Activated CD4-positive, alpha-beta T cell treated with anti-CD3 and anti-CD28 coated beads for 4 hours (primary cell): ENCODE data around the gene SERINC5.
"Not testable (repeated sequence)": the region's sequence is repeated elsewhere in the genome, so short reads cannot be mapped to it uniquely, and the experiment has no call there.

Experiments used
- DNase-seq, 2 donors: peaks; one replicate each; pipeline ENCODE4 v3.0.0-alpha.2; 2020

Gene SERINC5

DNA sequence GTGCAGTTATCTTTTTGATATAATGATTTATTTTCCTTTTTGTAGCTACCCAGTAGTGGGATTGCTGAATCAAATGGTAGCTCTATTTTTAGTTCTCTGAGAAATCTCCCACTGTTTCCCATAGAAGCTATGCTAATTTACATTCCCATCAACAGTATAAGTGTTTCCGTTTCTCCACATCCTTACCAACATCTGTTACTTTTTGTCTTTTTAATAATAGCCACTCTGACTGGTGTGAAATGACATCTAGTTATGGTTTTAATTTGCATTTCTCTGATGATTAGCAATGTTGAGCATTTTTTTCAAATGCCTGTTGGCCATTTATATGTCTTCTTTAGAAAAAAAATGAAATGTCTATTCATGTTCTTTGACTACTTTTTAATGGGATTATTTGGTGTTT is 94.7 kb downstream of the SERINC5 start:
- no peak for DNase-seq

DNA sequence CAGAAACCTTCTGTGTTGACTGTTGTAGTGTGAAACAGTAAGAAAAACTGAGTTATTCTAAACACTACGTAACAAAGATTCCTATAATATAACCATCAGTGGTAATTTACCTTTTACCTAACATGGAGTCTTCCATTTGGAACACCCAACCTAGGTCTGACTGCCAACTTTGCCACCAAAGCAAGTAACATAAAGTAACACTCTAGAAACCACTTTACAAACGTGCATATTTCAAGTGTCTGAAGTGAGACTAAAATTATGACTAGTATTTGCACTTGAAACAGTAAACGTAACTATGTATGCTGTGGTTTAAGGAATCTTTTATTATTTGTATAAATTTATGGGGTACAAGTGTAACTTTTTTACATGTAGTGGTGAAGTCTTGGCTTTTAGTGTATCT is 95.6 kb downstream of the SERINC5 start:
- no peak for DNase-seq

DNA sequence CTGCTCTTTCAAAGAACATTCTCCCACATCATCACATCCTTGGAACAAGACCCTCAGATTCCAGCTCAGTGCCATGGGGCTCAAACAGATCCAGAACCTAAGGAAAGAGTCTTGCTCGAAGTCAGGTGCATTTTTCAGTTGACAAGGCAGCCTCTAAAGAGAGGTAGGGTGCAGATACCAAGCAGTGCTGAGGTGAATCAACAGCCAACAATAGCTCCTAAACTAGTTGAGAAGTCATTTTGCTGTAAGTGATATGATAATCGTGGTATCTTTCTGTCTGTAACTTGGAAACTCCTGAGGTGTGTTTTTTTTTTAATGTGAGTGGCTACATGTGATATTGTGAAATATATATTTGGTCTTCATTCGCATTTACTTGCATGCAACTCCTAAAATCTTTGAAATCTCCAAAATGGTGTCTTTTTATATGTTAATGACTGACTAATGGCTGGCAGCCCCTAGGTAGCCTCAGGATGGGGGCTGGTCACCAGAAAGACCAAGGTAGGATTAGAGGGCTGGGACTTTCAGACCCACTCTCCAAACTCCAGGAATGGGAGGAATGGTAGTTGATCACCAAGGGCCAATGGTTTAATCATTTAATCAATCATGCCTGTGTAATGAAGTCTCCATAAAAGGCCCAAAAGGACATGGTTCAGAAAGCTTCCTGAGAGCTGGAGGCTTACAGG is 96.6 kb downstream of the SERINC5 start:
- DNase-seq: no peak

DNA sequence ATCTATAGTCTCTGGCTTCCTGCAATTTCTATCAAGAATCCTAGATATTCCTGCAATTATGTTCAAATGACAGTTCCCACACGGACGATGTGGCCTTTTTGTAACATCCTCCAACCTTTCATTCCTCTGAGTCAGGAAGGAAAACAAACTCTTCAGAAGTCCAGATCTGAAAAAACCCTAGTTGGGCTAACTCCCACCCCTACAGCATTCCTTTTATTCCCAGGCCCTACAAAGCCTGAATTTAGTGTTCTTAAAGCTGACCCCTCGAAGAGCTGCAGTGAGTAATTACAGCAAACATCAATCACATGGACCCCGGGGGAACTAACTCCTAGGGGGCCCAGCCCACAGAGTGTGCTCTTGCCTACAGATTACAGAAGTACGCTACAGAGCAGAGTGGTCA is 99.7 kb downstream of the SERINC5 start:
- DNase-seq: no peak

DNA sequence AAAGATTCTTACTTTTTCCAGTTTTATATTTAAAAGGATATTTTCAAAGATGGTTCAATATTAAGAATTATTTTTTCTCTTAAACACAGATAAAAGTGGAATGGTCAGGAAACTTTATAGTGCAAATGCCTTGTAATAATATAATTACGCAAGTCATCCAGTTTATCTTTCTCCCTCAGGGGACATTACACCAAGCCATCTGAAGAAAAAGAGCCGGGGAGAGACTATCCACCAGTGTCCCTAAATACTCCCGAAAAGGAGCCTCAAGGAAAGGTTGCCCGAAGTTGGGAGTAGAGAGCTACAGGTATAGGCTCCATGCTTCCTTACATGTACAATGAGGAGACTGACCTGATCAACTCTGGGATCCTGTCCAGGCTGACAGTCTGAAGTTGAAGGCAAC is 101.1 kb downstream of the SERINC5 start:
- no peak for DNase-seq

DNA sequence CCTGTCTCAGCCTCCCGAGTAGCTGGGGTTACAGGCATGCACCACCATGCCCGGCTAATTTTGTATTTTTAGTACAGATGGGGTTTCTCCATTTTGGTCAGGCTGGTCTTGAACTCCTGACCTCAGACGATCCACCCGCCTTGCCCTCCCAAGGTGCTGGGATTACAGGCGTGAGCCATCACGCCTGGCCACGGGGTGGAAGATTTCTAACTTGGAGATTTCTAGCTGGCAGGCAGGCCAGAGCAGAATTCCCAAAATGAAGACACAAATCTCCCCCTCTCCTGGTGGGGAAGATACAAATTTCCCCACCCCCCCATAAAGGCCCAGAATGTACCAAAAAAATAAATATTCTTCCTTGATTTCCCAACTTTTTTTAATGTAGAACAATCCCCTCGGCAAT is 101.6 kb downstream of the SERINC5 start:
- DNase-seq: not testable (repeated sequence)

DNA sequence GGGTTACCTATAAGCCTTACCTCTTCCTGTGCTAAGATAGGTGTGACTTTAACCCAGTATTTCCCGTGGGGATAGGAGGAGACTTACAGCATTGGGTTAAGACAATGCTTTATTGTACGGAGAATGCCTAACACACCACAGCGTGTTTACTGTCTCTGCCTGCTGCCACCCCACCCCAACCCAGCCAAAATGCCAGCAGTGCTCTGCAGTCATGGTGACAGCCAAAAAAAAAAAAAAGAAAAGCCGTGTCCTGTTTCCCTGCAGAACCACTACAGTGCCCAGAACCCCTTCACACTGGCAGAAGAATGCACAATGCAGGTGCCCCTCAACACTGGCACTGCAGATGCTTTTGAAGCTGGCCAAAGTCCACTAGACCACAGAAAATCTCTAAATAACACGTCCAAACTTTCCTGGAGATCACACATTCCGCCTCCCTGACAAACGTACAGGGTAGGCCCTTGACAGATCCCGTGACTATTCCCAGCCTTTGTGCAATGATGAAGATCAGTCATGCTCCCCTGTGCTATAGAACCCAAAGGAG is 102.2 kb downstream of the SERINC5 start:
- DNase-seq: no peak

DNA sequence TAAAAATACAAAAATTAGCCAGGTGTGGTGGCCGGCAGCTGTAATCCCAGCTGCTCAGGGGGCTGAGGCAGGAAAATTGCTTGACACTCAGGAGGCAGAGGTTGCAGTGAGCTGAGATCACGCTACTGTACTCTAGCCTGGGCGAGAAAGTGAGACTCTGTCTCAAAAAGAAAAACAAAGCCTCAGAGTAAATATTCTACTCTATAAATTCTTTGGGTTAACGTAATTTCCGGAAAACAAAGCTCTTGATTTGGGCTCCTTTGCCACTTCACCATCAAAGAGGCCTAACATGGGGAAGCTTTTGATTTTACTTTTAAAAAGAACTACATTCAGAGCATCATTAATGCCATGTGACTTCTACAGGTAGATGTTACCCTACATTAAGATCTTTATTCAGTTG is 103.1 kb downstream of the SERINC5 start:
- DNase-seq: no peak

DNA sequence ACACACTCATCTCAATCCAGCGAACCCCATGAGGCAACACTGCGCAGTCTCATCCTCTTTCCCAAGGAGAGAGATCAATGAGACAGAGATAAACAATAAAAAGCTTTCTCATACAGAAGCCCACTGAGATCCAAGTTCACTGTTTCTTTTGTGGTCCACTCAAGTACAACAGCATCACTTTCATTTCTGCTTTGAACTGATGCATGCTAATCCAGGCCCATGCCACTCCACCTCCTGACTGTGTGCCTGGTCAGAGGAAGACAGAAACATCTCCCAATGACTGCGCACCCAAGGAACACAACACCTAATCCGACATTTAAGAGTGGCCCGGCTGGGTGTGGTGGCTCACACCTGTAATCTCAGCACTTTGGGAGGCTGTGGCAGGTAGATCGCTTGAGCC is 104.0 kb downstream of the SERINC5 start:
- DNase-seq: no peak

DNA sequence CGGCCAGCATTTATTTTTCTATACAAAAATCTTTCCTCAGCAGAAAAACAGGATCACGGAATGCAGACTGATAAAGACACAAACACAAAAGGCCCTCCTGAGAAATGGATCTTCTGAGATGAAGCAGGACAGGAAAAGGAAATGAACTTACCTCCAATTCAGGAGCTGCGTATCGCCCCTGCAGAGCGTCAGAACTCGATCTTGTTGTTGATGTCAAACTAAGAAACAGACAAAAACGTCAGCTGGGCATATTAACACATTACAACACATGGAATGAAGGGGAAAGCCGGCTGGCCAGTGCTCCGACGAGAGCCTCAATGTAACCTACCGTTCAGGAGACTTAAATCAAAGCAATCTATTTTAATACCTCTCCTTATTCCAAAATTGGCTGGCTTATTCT is 105.1 kb downstream of the SERINC5 start:
- DNase-seq: no peak

DNA sequence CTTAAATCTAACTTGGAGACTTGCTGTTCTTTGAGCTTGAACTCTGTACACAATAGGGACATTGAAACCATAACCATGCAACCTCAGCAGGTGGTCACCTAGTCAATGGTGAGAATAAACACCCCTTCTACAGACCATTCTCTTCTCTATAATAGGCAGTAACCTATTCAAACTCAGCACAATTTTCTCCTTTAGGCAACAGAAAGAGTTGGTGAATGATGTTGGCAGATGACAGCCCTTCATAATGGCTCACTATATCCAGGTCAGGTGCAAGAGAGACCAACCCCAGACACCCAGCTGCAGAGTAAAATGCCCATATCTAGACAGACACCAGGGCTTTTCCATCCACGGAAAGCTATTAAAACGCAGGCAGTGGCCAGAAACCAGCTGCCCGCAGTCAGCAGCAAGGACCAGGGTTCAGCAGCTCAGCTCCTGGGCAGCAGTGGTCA is 106.7 kb downstream of the SERINC5 start:
- DNase-seq: no peak

DNA sequence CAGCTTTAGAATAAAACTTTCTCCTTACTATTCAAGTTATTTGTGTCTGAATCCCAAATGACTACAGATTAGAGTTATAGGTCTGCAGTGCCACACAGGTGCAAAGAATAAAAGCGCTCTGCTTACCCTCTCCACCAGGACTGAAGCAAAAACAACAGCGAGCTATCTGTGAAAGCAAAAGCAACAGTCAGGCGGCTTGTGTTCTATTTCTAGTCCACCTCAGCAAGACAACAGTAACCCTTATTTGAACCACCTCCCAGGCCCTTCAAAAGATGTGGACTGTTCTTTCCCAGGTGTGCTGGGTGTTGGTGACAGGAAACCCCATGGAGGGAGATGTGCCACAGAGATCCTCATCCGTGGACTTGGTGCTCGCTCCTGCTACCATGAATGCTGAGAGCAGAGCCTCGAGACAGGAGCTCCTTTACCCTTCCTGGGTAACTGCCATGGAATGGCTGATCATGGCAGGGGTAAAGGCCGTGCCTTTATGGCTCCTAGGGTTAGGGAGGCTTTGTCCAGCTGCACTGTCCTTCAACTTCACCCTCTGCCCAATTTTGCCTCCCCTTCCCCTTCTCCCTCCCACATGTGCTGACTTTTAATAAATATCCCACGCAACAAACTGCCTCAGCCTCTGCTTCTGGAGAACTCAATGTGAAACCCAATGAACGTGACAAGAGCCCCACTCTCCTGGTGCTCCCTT is 108.6 kb downstream of the SERINC5 start:
- no peak for DNase-seq

DNA sequence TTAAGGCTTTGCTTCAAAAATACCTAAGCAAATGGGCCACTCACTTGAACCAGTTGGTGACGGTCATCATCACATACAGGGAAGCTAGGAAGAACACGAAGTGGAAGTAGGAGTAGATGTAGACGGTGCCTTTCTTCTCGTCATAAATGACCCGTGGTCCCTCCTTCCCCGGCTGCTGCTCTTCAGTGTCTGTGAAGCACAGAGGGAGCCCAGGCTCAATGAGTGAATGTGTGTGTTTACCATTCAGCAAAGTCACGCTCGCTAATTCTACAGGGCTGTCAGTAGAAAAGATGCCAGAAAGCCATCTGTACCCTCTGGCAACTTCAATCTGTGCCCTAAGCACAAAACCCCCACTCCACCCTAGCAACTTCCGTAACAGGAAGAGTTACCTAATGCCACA is 109.8 kb downstream of the SERINC5 start:
- DNase-seq: no peak

DNA sequence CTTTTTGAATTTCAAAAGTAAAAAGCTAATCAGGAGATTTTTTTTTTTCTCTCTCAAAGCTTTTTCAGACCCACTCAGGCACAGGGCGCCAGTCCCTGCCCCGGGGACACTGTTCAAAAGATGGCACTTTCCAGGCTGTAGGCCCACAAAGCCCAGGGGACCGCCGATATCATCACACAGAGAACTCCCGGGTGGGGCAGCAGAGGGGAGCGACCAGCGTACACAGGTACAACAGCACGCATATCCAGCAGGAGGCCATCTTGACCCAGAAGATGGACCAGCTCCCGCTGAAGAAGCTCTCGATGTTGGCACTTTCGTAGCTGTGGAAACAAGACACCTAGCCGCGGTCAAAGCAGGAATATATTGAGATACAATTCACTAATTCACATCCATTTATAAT is 112.4 kb downstream of the SERINC5 start:
- DNase-seq: no peak

DNA sequence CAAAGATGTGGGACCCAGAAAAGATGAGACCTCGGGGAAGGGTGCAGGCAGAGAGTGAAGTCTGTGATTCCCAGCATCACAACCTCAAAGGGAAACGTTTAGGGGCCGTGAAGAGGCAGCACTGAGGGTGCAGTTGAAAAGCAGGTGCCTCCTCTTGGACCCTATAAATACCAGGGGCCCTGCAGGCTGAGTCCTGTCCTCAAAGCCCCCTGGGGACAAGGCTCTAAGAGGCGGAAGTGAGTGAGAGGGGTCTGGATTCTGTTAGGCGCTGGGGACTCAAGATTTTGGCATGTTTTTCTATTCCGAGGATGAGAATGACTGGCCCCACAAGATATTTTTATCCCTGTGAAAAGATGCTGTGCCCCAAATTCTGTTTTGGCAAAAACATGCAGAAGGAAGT is 112.9 kb downstream of the SERINC5 start:
- no peak for DNase-seq

DNA sequence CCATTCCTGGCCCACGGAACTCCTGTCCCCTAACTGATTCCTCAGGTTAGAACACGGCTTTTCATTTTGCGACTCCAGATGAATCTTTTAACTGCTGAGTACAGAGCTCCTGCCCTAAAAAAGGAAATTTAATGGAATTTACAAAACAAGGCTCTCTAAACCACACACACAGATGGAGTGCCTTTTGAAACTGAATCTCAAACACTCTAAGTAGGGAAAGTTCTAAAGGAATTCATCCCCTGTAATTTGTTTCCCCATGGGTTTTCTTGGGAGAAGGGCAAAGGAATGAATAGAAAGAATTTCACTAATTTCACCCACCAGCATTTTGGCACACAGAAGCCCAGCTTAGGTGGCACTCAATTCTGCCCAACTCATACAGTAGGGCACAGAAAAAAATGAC is 114.2 kb downstream of the SERINC5 start:
- DNase-seq: no peak

DNA sequence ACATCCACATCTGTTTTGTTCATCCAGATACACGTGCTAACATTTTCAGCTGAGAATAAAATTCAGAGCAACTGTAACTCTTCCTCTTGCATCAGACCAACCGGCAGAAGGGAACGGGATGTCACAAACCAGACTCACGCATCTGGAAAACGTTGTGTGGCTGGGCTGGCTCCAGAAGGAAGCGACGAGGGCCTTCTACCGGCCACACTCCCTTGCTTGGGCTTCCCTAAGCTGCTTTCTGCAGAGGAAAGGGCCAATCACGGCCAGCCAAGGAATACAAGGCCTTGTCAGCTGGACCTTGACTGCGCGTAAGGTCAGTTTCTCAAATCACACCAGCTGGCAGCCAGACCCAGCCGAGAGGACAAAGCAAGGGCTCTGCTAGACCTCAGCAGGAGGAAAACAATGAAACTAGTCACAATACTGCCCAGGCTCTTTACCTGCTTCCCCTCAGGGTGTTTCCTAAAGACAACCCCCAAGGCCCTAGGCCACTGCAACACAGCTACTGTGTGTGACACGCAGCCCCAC is 114.6 kb downstream of the SERINC5 start:
- no peak for DNase-seq

DNA sequence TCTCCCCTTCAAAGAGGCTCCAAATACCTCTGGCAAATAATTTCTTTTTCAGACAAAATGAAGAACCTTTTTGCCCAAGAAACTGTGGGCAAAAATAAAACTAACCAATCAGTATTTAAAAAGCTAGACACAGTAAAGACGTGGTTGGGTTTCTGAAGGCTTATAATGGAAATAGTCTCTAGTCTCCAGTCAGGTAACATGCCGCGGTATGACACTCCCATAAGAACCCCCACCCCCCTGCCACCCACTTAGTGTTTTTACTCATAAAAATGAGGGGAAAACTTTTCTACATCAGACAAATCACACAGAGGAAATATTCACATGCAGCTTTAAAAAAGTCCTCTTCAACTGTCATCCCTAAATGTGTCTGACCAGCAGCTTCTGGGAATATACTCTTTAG is 115.4 kb downstream of the SERINC5 start:
- DNase-seq: peak; percentile 73 to 75

DNA sequence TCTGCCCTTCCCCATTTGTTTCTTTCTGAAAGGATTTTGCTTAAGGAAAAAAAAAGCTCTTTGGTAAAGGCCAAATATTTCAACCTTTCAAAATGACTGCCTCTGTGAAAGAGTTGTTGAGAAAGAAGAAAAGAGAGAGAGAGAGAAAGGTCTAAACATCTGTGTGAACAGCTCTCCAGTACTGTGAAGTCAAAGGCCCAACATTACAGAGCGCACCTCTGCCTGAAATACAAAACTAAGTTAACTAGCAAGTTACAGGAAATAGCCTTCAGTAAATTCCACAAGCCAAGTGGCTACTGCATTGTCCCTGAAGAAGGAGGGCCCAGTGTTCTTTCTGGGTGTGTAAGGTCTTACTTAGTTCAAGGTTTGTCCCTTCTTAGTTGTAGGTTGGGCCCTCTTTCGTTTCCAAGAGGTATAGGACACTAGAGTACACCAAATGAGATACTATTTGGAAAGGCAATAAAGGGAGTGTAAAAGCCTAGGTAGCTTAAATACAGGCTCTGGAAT is 116.3 kb downstream of the SERINC5 start:
- DNase-seq: no peak

DNA sequence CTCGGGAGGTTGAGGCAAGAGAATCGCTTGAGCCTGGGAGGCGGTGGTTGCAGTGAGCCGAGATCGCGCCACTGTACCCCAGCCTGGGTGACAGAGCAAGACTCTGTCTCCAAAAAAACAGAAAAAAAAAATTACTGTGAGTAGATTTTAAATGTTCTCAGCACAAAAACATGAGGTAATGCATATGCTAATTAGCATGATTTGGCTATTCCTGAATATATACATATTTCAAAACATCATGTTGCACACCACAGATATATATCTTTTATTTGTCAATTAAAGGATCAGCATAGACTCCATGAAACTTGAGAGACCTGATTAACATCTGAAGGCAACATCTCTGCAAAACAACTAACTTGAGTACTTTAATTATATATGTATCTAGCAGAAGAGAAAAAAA is 117.4 kb downstream of the SERINC5 start:
- DNase-seq: no peak

DNA sequence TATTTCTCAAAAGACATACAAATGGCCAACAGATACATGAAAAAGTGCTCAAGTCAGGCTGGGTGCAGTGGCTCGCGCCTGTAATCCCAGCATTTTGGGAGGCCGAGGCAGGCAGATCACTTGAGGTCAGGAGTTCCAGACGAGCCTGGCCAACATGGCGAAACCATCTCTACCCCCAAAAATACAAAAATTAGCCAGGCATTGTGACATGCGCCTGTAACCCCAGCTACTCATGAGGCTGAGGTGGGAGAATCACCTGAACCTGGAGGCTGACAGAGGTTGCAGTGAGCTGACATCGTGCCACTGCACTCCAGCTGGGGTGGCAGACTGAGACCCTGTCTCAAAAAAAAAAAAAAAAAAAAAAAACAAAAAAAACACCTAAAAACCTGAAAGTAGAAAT is 119.0 kb downstream of the SERINC5 start:
- not testable (repeated sequence) for DNase-seq

DNA sequence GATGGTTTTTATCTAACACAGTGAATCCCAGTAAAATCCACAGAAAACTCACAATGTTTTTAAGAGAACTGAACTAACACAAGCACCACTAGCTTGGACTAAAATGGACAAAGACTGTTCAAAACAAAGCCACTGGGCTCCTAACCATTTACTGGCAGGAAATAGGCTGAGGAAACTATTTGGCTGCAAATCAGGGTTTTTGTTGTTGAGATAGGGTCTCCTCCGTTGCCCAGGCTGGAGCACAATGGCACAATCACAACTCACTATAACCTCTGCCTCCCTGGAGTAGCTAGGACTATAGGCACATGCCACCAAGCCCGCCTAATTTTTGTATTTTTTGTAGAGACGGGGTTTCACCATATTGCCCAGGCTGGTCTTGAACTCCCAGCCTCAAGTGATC is 121.0 kb downstream of the SERINC5 start:
- no peak for DNase-seq

DNA sequence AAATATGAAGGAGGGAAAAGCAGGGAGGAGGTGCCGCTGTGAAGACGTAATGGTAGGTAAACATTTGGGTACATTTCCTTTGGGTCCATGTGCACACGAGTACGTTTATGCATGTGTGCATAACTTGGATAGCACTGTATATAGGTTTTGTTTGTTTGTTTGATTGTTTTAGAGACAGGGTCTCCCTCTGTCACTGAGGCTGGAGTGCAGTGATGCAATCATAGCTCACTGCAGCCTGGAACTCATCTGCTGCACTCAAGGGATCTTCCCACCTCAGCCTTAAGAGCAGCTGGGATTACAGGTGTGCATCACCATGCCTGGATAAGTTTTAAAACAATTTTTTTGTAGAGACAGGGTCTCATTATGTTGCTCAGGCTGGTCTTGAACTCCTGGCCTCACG is 126.7 kb downstream of the SERINC5 start:
- no peak for DNase-seq

DNA sequence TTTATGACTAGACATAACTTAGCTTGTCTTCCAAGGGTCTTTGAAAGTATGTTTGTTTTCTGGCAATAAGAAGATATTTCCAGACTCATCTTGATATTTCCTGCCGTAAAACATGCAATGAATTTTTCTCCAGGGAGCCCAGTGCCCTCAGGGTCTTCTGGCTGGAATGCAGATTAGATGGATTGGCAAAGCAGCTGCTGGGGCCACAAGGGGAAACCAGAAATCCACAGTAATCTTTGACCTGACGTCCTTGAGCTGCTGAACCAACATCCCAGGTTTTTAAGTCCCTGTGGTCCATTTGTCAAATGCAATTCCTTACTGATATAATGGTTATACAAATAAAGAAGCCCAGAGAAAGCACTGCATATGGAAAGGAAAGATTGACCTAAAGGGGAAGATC is 127.7 kb downstream of the SERINC5 start:
- DNase-seq: no peak
